ENCODE data around the gene EVC2. TPM values are rescaled to one million over a fixed set of nuclear protein-coding genes. Genes with fewer than 3 reads are reported as not detected.

EVC2 gene
- total RNA-seq, 2 experiments from 2014 or later, result 3.4 TPM; not detected in 1

GRCh38 chr4:5734853-5735252 lies 26.5 kb upstream of the EVC2 start:
- Histone ChIP-seq H3K27ac (ENCODE audit: low read depth, low read length, poor library complexity, severe bottlenecking) (no peak overlapping the region), H3K9me2 (ENCODE audit: insufficient read depth, low read length) (no peaks in the 10 kb centered on the region), H3K4me1 (ENCODE audit: insufficient read depth, low read length, poor library complexity, severe bottlenecking) (no peaks in the 10 kb centered on the region), H3K9me3 (ENCODE audit: low read length) (no peaks in the 10 kb centered on the region), H3K4me2 (ENCODE audit: low read length) (no peak overlapping the region), H3K4me3 (ENCODE audit: low read depth, low read length, poor library complexity, severe bottlenecking) (no peak overlapping the region), H3K36me3 (ENCODE audit: insufficient read depth, low read length) (no peaks in the 10 kb centered on the region), H2AFZ (ENCODE audit: low read length) (no peak overlapping the region), H4K20me1 (ENCODE audit: insufficient read depth, low read length) (no peaks in the 10 kb centered on the region), H3K79me2 (ENCODE audit: insufficient read depth, low read depth, low read length) (no peaks in the 10 kb centered on the region)
- intact Hi-C loops (cut with micrococcal nuclease; ENCODE audit: unreplicated experiment), result no loop called here
- POLR2A ChIA-PET, result no interaction called here
- CTCF ChIA-PET (ENCODE audit: unreplicated experiment), result no interaction called here
- BruUV-seq (replicated peaks), result no TSS peak
- TF ChIP-seq CTCF (conservative IDR thresholded peaks at IDR 0.05; ENCODE audit: low read length), result no peak
- TF ChIP-seq EZH2phosphoT487 (IDR thresholded peaks at IDR 0.05; ENCODE audit: borderline replicate concordance, low read depth, low read length), result no peak
- no peak for DNase-seq (ENCODE audit: low spot score)

GRCh38 chr4:5732158-5732557 lies 23.8 kb upstream of the EVC2 start:
- Histone ChIP-seq H2AFZ (ENCODE audit: low read length) (no peak overlapping the region), H3K4me2 (ENCODE audit: low read length) (no peak overlapping the region), H3K9me3 (ENCODE audit: low read length) (no peaks in the 10 kb centered on the region), H3K36me3 (ENCODE audit: insufficient read depth, low read length) (no peaks in the 10 kb centered on the region), H4K20me1 (ENCODE audit: insufficient read depth, low read length) (no peaks in the 10 kb centered on the region), H3K79me2 (ENCODE audit: insufficient read depth, low read depth, low read length) (no peaks in the 10 kb centered on the region), H3K9me2 (ENCODE audit: insufficient read depth, low read length) (no peaks in the 10 kb centered on the region), H3K4me3 (ENCODE audit: low read depth, low read length, poor library complexity, severe bottlenecking) (no peak overlapping the region), H3K4me1 (ENCODE audit: insufficient read depth, low read length, poor library complexity, severe bottlenecking) (no peaks in the 10 kb centered on the region), H3K27ac (ENCODE audit: low read depth, low read length, poor library complexity, severe bottlenecking) (no peak overlapping the region)
- intact Hi-C loops (cut with micrococcal nuclease; ENCODE audit: unreplicated experiment), result no loop called here
- ChIA-PET POLR2A (no interaction called here), CTCF (ENCODE audit: unreplicated experiment) (no interaction called here)
- no TSS peak for BruUV-seq (replicated peaks)
- TF ChIP-seq CTCF (conservative IDR thresholded peaks at IDR 0.05; ENCODE audit: low read length) (no peak), EZH2phosphoT487 (IDR thresholded peaks at IDR 0.05; ENCODE audit: borderline replicate concordance, low read depth, low read length) (no peak)
- DNase-seq (ENCODE audit: low spot score), result no peak

- H3K79me2 ChIP-seq (ENCODE audit: insufficient read depth, low read depth, low read length), result no peaks in the 10 kb centered on the region
- H2AFZ ChIP-seq (ENCODE audit: low read length), result no peak overlapping the region
- ChIA-PET POLR2A (interaction anchor here (0.7 kb wide), 1 partner anchor 129 kb away, joined by 3 read pairs; no protein-coding TSS in a partner anchor), CTCF (ENCODE audit: unreplicated experiment) (no interaction called here)
- H3K4me2 ChIP-seq (ENCODE audit: low read length), result no peak overlapping the region
- no TSS peak for BruUV-seq (replicated peaks)
- no peaks in the 10 kb centered on the region for H3K9me2 ChIP-seq (ENCODE audit: insufficient read depth, low read length)
- intact Hi-C loops (cut with micrococcal nuclease; ENCODE audit: unreplicated experiment), result no loop called here
- H3K4me1 ChIP-seq (ENCODE audit: insufficient read depth, low read length, poor library complexity, severe bottlenecking), result no peaks in the 10 kb centered on the region
- no peak for DNase-seq (ENCODE audit: low spot score)
- H3K36me3 ChIP-seq (ENCODE audit: insufficient read depth, low read length), result no peaks in the 10 kb centered on the region
- H4K20me1 ChIP-seq (ENCODE audit: insufficient read depth, low read length), result no peaks in the 10 kb centered on the region
- no peaks in the 10 kb centered on the region for H3K9me3 ChIP-seq (ENCODE audit: low read length)
- TF ChIP-seq EZH2phosphoT487 (IDR thresholded peaks at IDR 0.05; ENCODE audit: borderline replicate concordance, low read depth, low read length) (no peak), CTCF (conservative IDR thresholded peaks at IDR 0.05; ENCODE audit: low read length) (no peak)
- H3K27ac ChIP-seq (ENCODE audit: low read depth, low read length, poor library complexity, severe bottlenecking), result no peak overlapping the region
- H3K4me3 ChIP-seq (ENCODE audit: low read depth, low read length, poor library complexity, severe bottlenecking), result no peak overlapping the region
These were observed 22.9 kb upstream of the EVC2 start for GRCh38 chr4:5730993-5731990.
